NT2/D1 (cell line): ENCODE data around the gene TBC1D2.

Experiments
- YY1 ChIP-seq: IDR thresholded peaks from 2 replicates; pipeline ENCODE4 v1.6.1; 2011; ENCODE audit not compliant: insufficient read length, insufficient read depth
- ZNF274 ChIP-seq: IDR thresholded peaks from 2 replicates; pipeline ENCODE4 v1.6.1; 2011; ENCODE audit warnings: mild to moderate bottlenecking, low read depth, low read length

DNA sequence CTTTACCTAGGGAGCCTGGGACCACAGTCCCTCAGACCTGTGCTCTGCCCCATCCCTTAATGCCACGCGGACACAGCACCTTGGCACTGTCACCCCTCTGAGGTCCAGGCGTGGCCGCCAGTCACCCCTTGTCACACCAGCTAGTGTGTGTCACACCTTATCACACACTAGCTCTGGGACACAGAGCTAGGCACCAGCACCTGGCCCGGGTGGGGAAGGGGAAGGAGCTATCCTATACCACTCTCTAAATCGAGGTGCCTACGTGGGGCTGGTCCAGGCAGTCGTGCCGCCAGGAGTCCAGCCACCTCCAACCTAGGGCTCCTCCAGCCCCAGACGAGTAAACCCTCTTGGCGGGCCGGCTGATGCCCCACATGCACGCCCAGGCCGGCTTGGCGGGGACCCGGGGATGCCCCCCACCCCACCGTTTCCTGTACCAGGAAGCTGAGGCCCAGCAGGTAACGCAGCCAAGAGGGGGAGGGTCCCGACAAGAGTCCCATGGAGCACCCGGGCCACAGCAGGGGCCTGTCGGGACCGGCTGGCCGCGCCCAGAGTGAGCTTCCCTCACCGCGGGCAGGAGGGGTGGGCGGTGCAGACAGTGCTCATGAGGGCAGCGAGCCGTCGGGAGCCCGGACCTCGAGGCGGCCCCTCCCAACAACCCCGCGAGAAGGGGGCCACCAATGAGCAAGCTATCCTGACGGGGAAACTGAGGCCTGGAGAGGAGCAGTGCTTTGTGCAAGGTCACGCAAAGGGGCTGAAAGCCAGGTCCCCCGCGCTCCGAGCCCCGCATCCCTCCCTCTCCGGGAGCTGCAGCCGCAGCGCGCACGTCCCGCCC is 63.6 kb downstream of the TBC1D2 start:
- TF ChIP-seq ZNF274: no peak
- TF ChIP-seq YY1: no peak
